LNCaP clone FGC (cell line): ENCODE measurements around the gene SLC23A2.
"Not testable (repeated sequence)": the region's sequence is repeated elsewhere in the genome, so short reads cannot be mapped to it uniquely, and the experiment has no call there.

Experiments
- DNase-seq: peaks from one replicate; pipeline ENCODE4 v3.0.0-alpha.2; 2011; ENCODE audit warnings: low read depth
- H3K4me3 ChIP-seq: 2 replicates; pipeline ENCODE4 v1.5.1; 2011; ENCODE audit warnings: mild to moderate bottlenecking, low read depth, low read length, control low read depth
- TF ChIP-seq, protein P1 (sequence below): IDR thresholded peaks from 2 replicates; pipeline ENCODE4 v1.5.1; 2012; ENCODE audit warnings: mild to moderate bottlenecking; ENCODE audit not compliant: control insufficient read depth, insufficient read depth; ENCODE audit errors: extremely low read depth

SLC23A2 gene

DNA sequence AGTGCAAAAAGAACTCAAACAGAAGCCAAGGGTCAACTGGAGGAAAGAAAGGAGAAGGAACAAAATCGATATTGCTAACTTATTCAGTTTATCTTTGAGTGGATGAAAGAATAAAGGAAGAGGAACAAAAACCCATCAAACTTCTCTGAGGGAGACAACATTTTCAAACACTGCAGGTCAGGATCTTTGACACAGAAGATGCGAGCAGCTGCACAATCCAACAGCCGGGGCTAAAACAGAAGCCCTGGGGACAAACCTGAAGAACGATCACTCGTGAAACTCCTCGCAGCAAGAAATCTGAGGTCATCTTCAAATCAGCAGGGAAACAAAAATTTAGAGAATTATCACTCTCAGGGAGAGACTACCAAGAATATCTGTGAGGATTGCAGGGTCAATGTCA lies 14.2 kb downstream of the SLC23A2 start:
- no peak overlapping the region for H3K4me3 ChIP-seq
- TF ChIP-seq, protein P1, sequence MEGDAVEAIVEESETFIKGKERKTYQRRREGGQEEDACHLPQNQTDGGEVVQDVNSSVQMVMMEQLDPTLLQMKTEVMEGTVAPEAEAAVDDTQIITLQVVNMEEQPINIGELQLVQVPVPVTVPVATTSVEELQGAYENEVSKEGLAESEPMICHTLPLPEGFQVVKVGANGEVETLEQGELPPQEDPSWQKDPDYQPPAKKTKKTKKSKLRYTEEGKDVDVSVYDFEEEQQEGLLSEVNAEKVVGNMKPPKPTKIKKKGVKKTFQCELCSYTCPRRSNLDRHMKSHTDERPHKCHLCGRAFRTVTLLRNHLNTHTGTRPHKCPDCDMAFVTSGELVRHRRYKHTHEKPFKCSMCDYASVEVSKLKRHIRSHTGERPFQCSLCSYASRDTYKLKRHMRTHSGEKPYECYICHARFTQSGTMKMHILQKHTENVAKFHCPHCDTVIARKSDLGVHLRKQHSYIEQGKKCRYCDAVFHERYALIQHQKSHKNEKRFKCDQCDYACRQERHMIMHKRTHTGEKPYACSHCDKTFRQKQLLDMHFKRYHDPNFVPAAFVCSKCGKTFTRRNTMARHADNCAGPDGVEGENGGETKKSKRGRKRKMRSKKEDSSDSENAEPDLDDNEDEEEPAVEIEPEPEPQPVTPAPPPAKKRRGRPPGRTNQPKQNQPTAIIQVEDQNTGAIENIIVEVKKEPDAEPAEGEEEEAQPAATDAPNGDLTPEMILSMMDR, result no peak
- DNase-seq, result no peak

DNA sequence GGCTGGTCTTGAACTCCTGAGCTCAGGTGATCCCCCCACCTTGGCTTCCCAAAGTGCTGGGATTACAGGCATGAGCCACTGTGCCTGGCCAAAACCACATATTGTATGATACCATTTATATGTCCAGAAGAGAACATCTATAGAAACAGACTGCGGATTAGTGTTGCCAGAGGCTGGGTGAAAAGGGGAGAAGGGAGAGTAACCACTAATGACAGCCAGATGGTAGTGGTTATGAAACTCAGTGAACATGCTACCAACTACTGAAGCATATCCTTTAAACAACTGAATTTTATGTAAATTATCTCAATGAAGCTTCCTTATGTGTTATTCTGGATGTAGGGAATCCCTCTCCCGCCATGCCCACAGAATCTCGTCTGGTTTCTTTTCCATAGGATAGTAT lies 15.7 kb downstream of the SLC23A2 start:
- no peak overlapping the region for H3K4me3 ChIP-seq
- TF ChIP-seq, protein P1, result no peak
- no peak for DNase-seq

DNA sequence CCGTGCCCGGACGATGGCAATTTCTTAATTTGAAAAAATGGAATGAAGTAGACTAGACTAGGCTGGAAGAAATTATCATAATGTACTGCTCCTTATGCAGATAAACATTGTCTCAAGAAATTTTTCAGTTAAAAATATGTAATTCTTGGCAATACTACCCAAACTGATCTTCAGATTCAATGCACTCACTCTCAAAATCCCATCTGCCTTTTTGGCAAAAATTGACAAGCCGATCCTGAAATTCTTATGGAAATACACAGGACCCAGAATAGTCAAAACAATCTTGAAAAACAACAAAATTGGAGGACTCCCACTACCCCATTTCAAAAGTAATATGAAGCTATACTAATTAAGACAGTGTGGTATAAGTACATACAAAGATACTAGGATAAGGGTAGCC lies 19.0 kb downstream of the SLC23A2 start:
- TF ChIP-seq, protein P1, result no peak
- no peak overlapping the region for H3K4me3 ChIP-seq
- DNase-seq, result no peak

DNA sequence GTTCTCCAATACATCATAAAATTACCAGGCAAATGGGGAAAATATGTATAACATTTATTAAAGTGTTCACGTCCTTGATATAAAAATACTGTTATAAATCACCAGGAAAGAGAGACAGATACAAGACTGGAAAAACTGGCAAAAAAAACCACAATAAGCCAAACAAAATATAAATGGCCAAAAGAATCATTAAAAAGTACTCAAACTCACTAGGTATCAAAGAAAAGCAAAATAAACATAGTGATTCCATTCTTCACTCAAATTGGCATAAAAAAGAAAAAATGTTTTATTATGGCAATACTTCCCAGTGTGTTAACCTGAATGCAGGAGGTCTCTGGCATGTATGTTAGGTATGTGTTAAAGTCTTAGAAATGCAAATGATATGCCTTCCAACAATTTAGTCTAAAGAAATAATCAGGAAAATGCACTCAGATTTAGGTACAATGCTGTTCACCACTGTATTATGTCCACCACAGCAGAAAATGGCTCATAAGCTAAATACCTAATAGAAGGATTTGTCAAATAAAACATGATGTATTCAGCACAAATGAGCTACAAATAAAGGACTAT lies 21.4 kb downstream of the SLC23A2 start:
- DNase-seq, result no peak
- TF ChIP-seq, protein P1, result no peak
- no peak overlapping the region for H3K4me3 ChIP-seq

DNA sequence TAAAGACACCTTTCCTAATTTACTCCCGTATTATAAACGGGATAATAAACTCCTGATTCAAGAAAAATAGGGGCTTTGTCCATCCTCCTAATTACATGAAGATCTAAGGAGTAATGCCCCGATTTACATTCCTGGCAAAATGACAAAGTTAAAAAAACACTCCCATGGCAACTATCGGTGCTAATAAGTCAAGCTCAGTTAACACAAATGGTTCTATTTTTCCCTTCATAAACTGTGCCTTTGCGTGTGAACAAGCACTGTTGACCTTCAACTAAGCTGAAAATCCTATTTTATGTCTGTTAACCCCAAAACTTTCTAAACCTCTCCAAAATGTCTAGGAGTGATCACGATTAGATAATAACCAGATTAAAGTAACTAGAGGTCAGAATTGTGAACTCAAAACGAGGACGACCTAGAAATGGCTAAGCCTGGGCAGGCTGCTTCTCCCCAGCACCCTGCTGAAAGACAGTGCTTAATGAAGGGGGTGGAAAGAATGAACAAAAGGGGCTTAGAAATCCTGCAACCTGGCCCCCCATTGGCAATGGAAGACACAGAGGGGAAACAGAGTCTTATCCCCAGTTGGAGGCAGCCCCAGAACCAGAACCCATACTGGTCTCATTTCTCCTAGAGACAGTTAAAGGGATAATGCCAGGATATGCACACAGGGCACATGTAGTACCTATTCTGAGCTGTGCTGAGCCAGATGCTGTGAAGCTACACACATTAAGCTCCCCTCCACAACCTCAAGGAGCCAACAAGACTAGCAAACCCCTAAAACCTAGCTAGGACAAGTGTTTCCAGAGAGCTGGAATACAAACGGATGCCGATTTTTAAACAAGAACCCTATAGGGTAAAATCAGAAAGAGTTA lies 23.0 kb downstream of the SLC23A2 start:
- DNase-seq, result no peak
- TF ChIP-seq, protein P1, result no peak
- no peak overlapping the region for H3K4me3 ChIP-seq

DNA sequence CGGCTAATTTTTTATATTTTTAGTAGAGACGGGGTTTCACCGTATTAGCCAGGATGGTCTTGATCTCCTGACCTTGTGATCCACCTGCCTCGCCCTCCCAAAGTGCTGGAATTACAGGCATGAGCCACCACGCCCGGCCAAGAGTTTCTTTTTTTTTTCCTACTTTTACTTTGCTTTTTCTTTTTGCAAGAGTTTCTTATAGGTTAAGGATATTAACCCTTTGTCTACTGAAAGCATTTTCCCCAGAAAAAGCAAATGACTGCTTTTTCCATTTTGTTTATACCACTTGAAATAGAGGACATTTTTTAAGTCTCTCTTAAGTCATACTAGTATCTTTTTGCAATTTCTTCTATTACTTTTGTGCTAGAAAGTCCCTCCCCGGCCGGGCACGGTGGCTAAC lies 25.3 kb downstream of the SLC23A2 start:
- not testable (repeated sequence) for DNase-seq, H3K4me3 ChIP-seq

DNA sequence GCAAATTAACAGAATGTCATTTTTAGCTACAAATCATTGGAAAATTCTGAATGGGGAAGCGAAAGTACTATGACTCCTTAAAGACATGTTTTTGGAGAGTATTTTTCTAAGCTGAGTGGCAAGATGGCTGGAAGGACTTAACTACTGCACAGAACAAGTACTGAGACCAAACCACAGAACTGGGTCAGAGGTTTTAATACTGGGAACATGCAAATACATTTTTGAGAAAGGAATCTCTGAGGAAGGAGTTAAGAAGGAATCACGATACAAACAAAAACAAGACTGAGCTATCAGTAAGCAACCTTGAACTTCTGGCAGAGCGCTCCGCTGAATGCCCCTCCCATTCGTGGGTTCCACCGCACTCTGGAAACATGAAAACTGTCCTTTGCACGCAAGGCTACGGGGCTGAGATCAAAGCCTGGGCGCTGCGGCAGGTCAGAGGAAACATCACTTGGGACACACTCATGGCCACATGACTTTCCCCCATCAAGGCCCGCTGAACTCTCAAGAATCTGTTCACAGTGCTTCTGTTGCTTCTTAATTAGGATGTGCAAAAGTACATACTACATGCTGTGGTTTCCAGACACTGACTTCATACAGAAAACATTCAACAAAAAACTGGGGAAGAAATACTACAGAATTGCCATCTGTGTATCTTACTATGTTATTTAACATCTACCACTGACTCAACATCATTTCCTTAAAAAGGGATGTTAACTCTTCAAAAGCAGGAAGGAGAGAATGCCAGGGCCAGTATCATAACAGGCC lies 27.8 kb downstream of the SLC23A2 start:
- H3K4me3 ChIP-seq, result no peak overlapping the region
- TF ChIP-seq, protein P1, result no peak
- DNase-seq, result no peak
